GM19455 (cell line): ENCODE measurements around the gene ASTN2.
"Not testable (repeated sequence)": the region's sequence is repeated elsewhere in the genome, so short reads cannot be mapped to it uniquely, and the experiment has no call there.

ENCODE experiments used
- ATAC-seq: cut with Tn5 transposase; IDR thresholded peaks from one replicate; pipeline ENCODE4 v1.9.1; 2021; ENCODE audit not compliant: unreplicated experiment

The ASTN2 gene

DNA sequence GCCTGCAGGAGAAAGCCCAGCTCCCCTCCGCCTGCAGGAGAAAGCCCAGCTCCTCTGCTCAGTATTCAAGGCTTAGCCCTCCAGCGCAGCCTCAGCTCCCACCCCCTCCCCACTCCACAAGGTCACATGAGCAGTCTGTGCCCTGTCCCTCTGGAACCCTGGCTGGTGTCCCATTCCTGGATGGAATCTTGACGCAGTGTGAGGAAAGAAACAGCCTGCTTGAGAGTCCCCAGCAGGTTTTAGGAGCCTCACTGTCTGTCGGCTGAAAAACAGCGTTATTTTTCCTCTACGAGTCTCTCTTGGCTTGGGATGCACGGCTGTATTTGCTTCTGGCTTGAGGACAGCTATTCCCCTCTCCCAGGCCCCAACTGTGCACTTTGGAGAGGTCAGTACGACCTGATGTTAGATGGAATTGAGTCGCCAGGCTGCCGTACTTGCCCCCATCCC is 937.9 kb downstream of the ASTN2 start:
- ATAC-seq: no peak

DNA sequence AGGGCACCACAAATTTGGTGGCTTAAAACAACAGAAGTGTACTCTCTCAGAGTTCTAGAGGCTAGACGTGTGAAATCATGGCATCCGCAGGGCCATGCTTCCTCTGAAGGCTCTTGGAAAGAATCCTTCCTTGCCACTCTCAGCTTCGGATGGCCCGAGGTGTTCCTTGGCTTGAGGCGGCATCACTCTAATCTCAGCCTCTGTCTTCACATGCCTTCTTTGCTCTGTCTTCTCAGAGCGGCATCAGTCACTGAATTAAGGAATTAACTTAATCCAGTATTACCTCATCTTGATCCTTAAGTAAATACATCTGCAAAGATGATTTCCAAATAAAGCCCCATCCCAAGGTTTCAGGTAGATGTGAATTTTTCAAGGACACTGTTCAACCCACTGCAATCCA is 938.9 kb downstream of the ASTN2 start:
- no peak for ATAC-seq

DNA sequence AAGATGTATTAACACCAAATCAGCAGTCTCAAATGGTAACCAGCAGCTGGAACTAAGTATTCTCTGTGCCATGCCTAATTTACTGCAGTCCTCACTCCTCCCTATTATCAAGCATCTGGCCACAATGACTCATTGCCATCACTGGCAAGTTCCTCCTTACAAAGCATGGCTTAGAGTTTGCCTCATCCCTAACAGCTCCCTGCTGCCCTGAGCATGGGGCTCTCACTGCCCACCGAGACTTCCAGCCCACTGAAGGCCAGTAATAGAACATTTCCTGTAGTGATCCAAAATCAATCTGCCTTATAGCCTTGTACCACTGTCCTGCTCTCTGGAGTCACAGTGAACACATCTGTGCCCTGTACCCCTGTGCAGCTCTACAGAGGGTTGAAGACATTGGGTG is 939.7 kb downstream of the ASTN2 start:
- ATAC-seq: no peak

DNA sequence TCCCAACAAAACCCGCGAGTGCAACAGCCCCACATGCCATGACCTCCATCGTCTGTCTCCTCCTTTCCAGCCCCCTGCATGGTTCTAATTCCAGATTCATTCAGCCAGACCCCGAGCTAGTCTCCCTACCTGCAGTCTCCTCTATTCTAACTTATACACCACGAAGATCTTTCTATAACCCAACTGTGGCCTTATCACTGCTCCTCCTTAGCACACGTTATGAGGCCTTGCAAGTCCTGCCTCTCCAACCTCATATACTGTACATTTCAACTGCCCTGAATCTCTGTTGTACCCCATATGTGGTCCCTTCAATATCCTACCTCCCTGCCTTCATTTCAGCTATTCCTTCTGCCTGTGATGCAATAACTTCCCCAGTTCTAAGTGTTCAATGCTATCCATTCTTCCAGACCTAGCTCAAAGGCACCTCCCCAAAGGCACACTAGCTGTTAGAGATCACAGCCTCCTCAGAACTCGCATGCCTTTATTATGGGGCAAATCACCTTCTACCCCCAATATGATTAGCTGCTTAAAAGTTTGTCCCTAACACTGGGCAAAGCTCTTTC is 942.8 kb downstream of the ASTN2 start:
- ATAC-seq: no peak

DNA sequence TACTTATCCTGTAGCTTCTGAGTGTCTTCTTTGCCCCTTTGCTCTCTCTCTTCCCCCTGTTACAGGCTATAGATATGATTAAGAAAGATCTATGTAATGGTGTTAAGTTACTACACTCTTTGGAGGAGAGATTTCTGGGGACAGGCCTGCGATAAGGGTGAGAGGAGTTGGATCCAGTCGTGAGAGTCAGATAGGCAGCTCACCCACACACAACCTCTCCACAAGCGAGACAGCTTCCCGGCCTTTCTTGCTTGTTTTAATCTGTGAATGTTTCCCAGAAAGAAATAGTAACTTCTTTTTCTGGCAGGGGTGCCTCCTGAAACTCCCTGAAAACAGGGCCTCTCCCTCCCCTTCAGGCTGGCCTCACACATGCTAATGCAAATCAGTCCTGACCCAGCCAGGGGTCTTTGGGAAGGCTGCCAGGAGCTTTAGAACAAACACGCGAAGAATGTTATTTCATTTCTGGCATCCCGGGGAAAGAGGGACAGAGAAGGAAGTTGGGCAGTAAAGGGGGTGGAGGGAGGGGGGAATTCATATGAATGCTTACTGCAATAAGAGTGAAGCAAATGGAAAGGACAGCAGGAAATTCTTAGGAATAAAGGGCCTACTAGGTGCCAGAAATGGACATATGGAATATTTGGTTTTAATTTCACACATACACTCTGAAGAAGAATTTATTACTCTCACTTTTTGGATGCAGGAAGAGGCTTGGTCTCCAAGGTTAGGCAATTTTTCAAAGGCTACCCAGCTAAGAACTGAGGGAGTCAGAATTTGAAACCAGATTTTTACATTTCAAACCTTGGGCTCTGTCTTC is 943.6 kb downstream of the ASTN2 start:
- ATAC-seq: no peak

DNA sequence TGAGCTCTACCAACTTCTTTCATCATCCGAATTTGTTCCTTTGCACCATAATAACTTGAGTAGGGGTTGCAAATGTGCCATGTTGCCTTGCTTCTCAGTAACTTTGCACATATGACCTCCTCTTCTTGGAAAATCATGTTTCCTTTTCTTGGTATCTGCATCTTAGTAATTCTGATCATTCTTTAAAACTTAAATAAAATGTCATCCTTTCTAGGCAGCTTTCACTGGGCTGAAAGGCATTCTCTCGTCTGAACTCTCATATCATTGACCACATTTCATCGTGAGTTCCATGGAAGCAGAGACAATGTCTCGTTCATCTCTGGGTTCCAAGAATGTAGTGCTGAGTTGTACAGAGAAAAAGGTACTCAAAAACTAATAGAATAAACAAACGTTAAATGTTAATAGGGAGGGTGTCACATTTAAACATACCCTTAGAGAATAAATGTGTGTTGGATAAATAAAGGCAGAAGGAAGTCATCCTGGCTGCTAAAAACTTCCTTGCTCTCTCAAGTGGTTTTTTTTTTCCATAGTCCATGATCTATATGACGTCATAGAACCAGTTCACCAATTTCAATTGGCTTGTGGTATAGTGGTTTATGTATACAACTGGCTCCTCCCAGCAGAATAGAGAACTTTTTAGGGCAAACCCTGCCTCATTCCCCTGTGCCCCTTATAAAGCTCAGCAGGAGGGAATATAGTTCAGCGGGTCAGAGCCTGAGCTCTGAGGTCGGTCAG is 945.9 kb downstream of the ASTN2 start:
- no peak for ATAC-seq

DNA sequence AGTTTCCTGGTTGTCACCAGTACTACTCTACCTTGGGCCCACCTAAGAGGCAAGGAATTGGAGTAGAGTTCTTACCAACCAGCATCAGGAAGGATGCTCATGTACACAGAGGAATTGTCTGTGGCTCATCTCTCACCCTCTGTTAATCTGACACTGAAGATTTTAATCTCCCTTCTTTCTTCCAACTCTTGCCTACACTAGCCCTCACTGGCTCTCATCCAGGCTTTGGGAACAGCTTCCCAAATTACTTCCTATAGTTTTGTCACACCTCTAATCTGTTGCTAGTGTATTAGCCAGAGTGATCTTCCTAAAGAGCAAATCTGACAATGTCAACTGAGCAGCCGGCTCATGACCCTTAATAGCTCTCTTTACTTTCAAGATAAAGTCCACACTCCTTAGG is 946.5 kb downstream of the ASTN2 start:
- ATAC-seq: no peak

DNA sequence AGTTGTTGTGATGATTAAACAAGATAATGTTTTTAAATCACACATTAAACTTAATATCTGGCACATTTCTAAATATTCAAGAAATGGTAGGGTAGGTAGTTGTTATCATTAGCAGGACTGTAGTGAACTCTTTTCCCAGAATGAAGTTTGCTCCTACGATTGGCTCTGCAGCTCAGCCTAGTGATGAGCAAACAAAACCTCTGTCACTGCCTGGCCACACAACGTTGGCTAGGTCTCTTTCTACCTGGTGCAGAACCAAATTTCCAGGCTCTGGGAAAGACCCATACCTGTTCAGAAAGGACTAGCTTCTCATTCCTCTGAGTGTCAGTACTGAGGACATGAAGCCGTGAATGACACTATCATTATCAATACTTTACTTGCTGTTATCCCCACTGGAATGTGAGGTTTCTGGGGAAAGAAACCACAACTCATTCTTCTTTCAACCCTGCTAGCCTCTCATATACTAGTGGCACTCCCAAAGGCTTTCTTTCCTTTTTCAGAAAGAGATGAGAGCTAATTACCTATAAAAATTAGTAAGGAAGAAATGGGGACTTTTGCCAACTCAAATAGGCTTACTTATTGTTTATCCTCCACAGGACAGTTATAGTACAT is 947.0 kb downstream of the ASTN2 start:
- ATAC-seq: no peak

DNA sequence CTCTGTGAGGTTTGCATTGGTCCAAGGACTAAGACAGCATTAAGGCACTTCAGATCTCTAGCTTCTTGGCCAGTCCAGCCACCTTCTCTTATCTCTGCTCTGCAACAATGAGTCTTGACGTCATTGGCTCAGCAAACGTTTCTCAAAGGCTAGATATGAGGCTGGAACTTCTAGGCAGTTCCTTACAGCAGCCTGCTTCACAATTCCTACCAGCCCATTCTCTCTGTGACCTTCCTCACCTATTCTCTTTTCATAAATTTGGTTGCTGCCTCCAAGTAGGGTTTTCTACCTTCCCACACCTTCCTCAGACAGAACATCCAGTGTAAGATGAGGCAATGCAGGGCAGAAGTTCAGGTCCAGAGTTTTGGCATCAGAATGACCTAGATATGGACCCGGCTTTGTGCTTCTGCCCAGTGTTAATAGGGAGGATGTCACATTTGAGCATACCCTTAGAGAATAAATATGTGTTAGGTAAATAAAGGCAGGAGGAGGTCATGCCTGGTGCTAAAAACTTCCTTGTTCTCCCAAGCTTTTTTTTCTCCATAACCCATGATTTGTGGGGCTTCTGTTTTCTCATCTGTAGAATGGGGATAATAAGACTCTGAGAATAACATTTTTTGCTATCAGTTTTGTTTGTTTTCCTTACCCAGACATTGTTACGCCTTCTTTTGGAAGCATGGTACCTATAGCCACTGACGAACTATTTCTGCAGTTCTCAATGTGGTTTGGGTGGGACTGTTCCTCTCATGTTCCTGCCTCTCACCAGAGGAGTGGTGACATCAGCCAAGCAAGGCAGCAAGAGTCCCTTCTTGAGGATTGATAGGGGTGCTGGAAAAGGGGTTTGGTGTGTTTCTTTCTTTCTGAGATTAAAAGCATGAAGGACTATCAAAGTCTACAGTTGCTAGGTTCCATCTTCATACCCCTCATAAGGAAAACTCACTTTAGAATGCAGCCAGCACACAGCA is 948.3 kb downstream of the ASTN2 start:
- ATAC-seq: no peak

DNA sequence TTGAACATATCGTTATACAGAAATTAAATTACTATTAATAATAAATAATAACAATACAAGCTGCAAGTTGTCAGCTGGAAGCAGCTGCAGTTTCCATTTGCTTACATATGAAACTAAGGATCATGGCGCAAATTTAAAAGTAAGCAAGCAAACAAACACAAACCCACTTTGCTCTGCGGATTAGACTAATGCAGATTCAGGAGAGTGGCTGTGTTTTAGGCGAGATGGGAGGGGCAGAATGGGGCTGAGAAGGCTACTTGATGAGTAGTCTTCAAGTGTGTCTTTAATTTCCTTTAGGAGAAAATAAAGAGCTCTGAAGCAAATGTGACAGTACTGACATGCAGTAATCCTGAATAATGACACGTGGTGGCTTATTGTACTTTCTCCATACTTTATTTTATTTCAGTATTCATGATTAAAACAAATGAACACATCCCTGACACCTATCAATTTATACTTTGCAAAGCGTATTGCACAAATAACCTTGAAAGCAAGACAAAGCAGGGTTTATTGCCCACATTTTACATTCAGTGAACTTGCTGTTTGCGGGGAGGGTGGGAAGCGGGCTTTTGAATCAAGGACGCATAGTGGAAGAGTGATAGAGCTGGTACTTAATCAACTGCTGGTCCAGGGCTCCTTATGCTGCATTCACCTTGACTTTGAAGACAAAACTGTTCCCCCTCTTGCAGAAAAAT is 949.1 kb downstream of the ASTN2 start:
- ATAC-seq: no peak

DNA sequence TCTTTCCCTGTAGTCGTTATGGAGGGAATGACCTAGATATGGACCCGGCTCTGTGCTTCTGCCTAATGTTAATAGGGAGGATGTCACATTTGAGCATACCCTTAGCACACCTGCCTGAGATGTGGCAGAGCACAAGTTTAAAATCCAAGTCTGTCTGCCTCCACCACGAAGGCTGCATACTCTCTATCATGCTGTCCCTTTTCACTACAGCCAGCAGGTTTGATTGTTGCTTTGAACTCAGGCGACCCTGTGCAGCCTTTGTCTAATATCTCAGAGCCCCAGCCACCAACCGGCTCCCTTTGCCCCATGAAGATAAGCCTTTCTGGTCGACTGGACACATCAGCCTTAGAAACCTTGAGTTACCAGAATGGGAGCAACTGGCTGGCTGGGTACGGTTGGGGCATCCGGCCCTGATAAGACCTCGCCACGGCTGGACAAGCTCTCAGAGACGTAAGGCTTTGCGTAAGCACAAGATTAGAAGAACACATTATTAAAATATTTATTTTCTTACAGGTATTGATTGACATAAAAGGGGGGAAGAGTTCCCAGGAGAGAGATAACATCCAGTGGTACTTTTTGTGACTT is 949.8 kb downstream of the ASTN2 start:
- no peak for ATAC-seq

DNA sequence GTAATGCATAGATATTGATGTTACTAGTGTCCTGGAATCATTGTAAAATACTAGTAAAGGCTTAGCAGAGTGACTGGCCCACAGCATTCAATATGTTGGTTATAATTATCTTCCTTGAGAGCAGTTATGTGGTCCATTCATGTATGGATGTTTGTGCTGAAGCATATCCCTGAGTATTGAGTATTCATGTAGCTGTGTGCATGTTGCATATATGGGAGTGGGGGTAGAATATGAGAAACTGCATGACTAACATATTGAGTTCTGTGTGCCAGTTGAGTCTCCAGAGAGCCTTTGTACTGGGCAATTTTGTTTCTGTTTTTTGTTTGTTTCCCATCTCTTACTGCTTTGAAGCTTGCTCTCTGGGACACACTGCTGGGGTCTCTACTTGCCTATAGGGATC is 950.4 kb downstream of the ASTN2 start:
- no peak for ATAC-seq

DNA sequence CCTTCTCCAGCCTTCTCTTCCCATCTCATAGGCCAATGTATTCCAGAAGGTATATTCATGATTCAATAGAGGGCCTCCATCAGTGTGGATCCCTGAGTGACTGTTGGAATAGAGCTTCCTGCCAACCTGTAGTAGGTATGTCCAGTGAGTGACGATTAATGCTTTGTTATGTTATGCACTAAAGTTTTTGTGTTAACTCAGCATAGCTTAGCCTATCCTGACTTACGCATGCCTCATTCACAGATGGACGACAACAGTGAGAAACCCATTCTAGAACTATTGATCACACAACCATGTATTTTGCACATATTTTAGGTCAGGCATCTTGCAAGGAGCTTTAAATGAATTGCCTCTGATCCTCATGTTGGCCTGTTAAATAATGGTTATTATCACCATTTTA is 953.2 kb downstream of the ASTN2 start:
- ATAC-seq: no peak

DNA sequence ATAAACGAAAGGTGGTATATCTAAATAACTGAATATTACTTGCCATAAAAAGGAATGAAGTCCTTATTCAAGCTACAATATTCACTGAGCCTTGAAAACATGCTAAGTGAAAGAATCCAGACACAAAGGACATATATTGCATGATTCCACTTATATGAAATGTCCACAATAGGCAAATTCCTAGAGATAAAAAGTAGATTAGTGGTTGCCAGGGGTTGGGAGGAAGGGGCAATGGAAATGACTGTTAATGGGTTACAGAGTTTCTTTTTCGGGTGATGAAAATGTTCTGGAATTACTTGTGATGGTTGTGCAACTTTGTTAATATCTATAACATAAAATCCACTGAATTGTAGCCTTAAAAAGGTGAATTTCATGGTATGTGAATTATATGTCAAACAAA is 954.8 kb downstream of the ASTN2 start:
- ATAC-seq: no peak

DNA sequence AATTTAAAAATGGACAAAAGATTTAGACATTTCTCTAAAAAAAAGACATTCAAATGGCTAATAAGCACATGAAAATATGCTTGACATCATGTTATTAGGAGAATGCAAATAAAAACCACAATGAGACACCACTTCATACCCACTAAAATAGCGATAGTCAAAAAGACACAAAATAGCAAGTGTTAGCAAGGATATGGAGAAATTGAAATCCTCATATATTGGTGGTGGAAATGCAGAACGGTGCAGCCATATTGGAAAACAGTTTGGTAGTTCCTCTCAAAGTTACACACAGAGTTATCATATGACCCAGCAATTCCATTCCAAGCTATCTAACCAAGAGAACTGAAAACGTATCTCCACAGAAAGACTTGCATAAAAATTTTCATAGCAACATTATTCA is 955.3 kb downstream of the ASTN2 start:
- no peak for ATAC-seq

DNA sequence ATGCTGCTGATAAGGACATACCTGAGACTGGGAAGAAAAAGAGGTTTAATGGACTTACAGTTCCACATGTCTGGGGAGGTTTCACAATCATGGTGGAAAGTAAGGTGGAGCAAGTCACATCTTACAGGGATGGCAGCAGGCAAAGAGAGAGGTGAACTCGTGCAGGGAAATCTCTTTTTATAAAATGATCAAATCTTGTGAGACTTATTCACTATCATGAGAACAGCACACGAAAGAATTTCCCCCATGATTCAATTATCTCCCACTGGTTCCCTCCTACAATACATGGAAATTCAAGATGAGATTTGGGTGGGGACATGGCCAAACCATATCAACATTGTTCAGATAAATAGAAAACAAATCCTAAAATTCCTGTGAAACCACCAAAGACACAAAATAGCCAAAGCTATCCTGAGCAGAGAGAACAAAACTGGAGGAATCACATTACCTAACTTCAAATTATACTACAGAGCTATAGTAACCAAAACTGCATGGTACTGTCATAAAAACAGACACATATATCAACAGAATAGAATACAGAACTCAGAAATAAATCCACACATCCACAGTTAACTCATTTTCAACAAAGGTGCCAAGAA is 958.3 kb downstream of the ASTN2 start:
- ATAC-seq: no peak

DNA sequence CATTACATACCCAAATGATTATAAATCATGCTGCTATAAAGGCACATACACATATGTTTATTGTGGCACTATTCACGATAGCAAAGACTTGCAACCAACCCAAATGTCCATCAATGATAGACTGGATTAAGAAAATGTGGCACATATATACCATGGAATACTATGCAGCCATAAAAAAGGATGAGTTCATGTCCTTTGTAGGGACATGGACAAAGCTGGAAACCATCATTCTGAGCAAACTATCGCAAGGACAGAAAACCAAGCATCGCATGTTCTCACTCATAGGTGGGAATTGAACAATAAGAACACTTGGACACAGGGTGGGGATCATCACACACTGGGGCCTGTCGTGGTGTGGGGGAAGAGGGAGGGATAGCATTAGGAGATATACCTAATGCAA is 960.3 kb downstream of the ASTN2 start:
- not testable (repeated sequence) for ATAC-seq

DNA sequence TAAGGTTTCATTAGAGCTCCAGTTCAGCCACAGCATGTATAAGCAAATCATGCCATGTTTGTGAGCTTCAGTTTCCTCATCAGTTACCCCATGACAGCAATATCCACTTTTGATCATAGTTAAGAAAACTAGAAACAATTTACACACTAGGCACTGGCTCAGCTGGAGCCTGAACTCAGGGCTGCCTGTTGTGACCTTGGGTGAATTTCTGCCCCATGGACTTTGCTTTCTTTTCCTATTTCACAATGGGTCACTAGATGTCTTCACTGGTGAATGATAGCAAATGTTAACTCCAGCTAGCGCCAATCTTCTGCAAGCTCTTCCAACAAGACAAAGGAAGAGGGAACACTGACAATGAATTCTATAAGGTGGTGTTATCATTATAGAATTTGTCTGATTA is 961.1 kb downstream of the ASTN2 start:
- no peak for ATAC-seq

DNA sequence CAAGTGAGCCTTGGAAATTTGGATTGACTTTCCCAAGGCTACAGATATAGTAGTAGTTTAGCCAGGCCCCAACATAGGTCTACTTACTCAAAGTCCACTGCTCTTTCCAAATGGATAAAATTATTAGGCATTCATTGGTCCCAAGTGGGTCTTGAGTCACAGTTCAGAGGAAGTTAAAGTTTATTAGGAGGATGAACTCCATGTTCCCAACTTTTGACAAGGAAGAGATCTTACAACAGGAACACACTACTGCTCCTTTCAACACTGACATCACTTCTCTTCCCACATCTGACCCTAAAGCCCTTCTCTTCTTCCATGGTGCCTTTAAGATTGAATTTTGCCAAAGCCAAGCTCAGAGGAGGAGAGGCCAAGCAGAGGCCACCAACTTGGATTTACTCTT is 962.2 kb downstream of the ASTN2 start:
- no peak for ATAC-seq
